Measurements from ENCODE around the gene CXXC5. TPM values are rescaled to one million over a fixed set of nuclear protein-coding genes. Genes with fewer than 3 reads are reported as not detected.

The CXXC5 gene
- total RNA-seq, 1 experiment from 2014 or later, result 85.0 TPM

DNA sequence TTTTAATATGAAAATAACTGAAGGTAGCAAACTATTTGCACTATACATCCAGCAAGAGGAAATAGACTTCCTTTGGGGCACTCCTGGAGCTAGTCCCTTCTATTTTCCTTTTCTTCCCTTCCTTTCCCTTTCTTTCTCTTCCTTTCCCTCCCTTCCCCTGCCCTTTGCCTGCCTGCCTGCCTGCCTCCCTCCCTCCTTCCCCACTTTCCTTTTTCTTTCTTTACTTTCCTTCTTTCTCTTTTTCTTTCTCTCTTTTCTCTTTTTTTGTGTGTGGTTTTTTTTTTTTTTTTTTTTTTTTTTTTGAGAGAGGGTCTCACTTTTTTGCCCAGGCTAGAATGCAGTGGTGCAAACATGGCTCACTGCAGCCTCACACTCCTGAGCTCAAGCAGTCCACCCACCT is 17.3 kb upstream of the CXXC5 start:
- Histone ChIP-seq H3K36me3 (ENCODE audit: control insufficient read depth, insufficient read depth, low read length) (peaks cover 18% of the 10 kb centered on the region; the same call in 1 of the 2 replicates), H3K9me3 (ENCODE audit: control insufficient read depth, insufficient read depth, low read depth, low read length) (no peaks in the 10 kb centered on the region), H3K27ac (ENCODE audit: low read length) (no peak overlapping the region), H3K27me3 (ENCODE audit: control insufficient read depth, insufficient read depth, low read length) (no peaks in the 10 kb centered on the region), H3K4me1 (ENCODE audit: control insufficient read depth, insufficient read depth, low read length) (peaks cover 14% of the 10 kb centered on the region), H3K4me3 (ENCODE audit: low read depth in 2 of 2, low read length in 2 of 2) (no peak overlapping the region)
- intact Hi-C loops (cut with micrococcal nuclease; ENCODE audit: unreplicated experiment) (no loop called here), in situ Hi-C loops (cut with HindIII; ENCODE audit: low pct_unique_long_range_greater_than_20kb, low sequenced_read_pairs) (no loop called here)
- TF ChIP-seq, protein P1, sequence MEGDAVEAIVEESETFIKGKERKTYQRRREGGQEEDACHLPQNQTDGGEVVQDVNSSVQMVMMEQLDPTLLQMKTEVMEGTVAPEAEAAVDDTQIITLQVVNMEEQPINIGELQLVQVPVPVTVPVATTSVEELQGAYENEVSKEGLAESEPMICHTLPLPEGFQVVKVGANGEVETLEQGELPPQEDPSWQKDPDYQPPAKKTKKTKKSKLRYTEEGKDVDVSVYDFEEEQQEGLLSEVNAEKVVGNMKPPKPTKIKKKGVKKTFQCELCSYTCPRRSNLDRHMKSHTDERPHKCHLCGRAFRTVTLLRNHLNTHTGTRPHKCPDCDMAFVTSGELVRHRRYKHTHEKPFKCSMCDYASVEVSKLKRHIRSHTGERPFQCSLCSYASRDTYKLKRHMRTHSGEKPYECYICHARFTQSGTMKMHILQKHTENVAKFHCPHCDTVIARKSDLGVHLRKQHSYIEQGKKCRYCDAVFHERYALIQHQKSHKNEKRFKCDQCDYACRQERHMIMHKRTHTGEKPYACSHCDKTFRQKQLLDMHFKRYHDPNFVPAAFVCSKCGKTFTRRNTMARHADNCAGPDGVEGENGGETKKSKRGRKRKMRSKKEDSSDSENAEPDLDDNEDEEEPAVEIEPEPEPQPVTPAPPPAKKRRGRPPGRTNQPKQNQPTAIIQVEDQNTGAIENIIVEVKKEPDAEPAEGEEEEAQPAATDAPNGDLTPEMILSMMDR (IDR thresholded peaks at IDR 0.05), result no peak
- TF ChIP-seq SIN3A (IDR thresholded peaks at IDR 0.05; ENCODE audit: borderline replicate concordance, insufficient read depth, low read depth, low read length), result no peak
- TF ChIP-seq, protein P2, sequence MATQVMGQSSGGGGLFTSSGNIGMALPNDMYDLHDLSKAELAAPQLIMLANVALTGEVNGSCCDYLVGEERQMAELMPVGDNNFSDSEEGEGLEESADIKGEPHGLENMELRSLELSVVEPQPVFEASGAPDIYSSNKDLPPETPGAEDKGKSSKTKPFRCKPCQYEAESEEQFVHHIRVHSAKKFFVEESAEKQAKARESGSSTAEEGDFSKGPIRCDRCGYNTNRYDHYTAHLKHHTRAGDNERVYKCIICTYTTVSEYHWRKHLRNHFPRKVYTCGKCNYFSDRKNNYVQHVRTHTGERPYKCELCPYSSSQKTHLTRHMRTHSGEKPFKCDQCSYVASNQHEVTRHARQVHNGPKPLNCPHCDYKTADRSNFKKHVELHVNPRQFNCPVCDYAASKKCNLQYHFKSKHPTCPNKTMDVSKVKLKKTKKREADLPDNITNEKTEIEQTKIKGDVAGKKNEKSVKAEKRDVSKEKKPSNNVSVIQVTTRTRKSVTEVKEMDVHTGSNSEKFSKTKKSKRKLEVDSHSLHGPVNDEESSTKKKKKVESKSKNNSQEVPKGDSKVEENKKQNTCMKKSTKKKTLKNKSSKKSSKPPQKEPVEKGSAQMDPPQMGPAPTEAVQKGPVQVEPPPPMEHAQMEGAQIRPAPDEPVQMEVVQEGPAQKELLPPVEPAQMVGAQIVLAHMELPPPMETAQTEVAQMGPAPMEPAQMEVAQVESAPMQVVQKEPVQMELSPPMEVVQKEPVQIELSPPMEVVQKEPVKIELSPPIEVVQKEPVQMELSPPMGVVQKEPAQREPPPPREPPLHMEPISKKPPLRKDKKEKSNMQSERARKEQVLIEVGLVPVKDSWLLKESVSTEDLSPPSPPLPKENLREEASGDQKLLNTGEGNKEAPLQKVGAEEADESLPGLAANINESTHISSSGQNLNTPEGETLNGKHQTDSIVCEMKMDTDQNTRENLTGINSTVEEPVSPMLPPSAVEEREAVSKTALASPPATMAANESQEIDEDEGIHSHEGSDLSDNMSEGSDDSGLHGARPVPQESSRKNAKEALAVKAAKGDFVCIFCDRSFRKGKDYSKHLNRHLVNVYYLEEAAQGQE (IDR thresholded peaks at IDR 0.05; ENCODE audit: insufficient read depth in 1 of 2, low read depth in 2 of 2, low read length in 1 of 2), result no peak
- TF ChIP-seq TCF7L2 (IDR thresholded peaks at IDR 0.05; ENCODE audit: low read depth, low read length), result no peak
- no peak for TF ChIP-seq POLR2AphosphoS5 (IDR thresholded peaks at IDR 0.05; ENCODE audit: low read depth, low read length)
- DNase-seq (ENCODE audit: low read depth, low spot score) (no peak), ATAC-seq (no peak)
- ChIA-PET POLR2A (no interaction called here), CTCF (interaction anchor here (0.6 kb wide), 1 partner anchor 208 kb away, joined by 7 read pairs; no protein-coding TSS in a partner anchor)
- BruUV-seq (replicated peaks), result no TSS peak

DNA sequence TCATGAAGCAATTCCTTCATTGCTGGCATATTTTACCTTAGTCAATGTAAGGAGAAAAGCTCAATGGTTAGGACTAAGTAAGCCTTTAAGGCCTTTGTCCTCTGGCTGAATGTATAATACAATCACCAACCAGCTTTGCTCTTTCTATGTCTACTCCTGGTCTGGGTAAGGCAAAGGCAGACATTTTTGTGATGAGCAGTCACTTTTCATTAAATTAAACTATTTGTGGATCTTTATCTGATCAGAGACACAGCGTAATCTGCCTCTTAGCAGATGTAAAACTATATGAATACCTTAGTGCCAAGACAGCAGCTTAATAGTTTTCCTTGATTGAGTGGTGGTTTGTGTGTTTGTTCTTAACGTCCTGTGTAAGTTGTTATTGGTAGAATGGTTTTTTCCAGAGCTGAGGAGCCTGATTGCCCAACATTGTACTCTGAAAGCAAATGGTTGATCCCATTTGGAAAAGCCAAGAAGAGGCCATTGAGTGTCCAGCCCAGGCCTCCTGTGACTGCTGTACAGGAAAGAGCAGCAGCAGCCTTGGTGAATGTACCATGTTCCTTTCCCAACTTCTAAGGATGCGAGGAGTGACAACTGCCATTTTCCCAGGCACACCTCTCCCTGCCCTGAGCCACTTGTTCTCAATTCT is 16.5 kb upstream of the CXXC5 start:
- H3K36me3 ChIP-seq (ENCODE audit: control insufficient read depth, insufficient read depth, low read length), result peaks cover 13% of the 10 kb centered on the region; the same call in 1 of the 2 replicates
- DNase-seq (ENCODE audit: low read depth, low spot score), result no peak
- H3K27me3 ChIP-seq (ENCODE audit: control insufficient read depth, insufficient read depth, low read length), result no peaks in the 10 kb centered on the region
- ATAC-seq, result no peak
- TF ChIP-seq POLR2AphosphoS5 (IDR thresholded peaks at IDR 0.05; ENCODE audit: low read depth, low read length) (no peak), SIN3A (IDR thresholded peaks at IDR 0.05; ENCODE audit: borderline replicate concordance, insufficient read depth, low read depth, low read length) (no peak), TCF7L2 (IDR thresholded peaks at IDR 0.05; ENCODE audit: low read depth, low read length) (no peak)
- TF ChIP-seq, protein P1 (IDR thresholded peaks at IDR 0.05), result no peak
- TF ChIP-seq, protein P2 (IDR thresholded peaks at IDR 0.05; ENCODE audit: insufficient read depth in 1 of 2, low read depth in 2 of 2, low read length in 1 of 2), result no peak
- intact Hi-C loops (cut with micrococcal nuclease; ENCODE audit: unreplicated experiment) (no loop called here), in situ Hi-C loops (cut with HindIII; ENCODE audit: low pct_unique_long_range_greater_than_20kb, low sequenced_read_pairs) (no loop called here)
- H3K4me1 ChIP-seq (ENCODE audit: control insufficient read depth, insufficient read depth, low read length), result peaks cover 21% of the 10 kb centered on the region
- no peak overlapping the region for H3K27ac ChIP-seq (ENCODE audit: low read length)
- no peaks in the 10 kb centered on the region for H3K9me3 ChIP-seq (ENCODE audit: control insufficient read depth, insufficient read depth, low read depth, low read length)
- POLR2A ChIA-PET, result no interaction called here
- no peak overlapping the region for H3K4me3 ChIP-seq (ENCODE audit: low read depth in 2 of 2, low read length in 2 of 2)
- CTCF ChIA-PET, result interaction anchor here (1.0 to 4.6 kb wide), 2 partner anchors 16 to 135 kb away, joined by 4 to 24 read pairs; no protein-coding TSS in a partner anchor
- no TSS peak for BruUV-seq (replicated peaks)

Data from Panc1 (cell line).